Activated naive CD4-positive, alpha-beta T cell treated with Interleukin-2 at 50 U/mL for 16 hours (primary cell): ENCODE results near the gene SERPINA4.
"Not testable (repeated sequence)": the region's sequence is repeated elsewhere in the genome, so short reads cannot be mapped to it uniquely, and the experiment has no call there.

Source experiments
- DNase-seq: peaks from one replicate; pipeline ENCODE4 v3.0.0-alpha.2; 2020

Gene SERPINA4

GRCh38 chr14:94593749-94594431, 32.6 kb downstream of the SERPINA4 start:
- no peak for DNase-seq

- no peak for DNase-seq
These were observed 33.2 kb downstream of the SERPINA4 start for GRCh38 chr14:94594441-94594840.

GRCh38 chr14:94595912-94596311, 34.7 kb downstream of the SERPINA4 start:
- no peak for DNase-seq

- no peak for DNase-seq
These were observed 35.1 kb downstream of the SERPINA4 start for GRCh38 chr14:94596361-94596760.

- DNase-seq, result no peak
These were observed 36.5 kb downstream of the SERPINA4 start for GRCh38 chr14:94597788-94598187.

GRCh38 chr14:94598506-94598815, 37.2 kb downstream of the SERPINA4 start:
- no peak for DNase-seq

GRCh38 chr14:94598816-94599655, 37.8 kb downstream of the SERPINA4 start:
- DNase-seq, result no peak

- no peak for DNase-seq
These were observed 38.4 kb downstream of the SERPINA4 start for GRCh38 chr14:94599656-94600004.

GRCh38 chr14:94600148-94600545, 38.9 kb downstream of the SERPINA4 start:
- DNase-seq, result no peak

- no peak for DNase-seq
These were observed 40.7 kb downstream of the SERPINA4 start for GRCh38 chr14:94601884-94602391.

GRCh38 chr14:94602722-94603121, 41.5 kb downstream of the SERPINA4 start:
- DNase-seq, result no peak

GRCh38 chr14:94605361-94605760, 44.1 kb downstream of the SERPINA4 start:
- no peak for DNase-seq

- DNase-seq, result not testable (repeated sequence)
These were observed 47.7 kb downstream of the SERPINA4 start for GRCh38 chr14:94608966-94609365.

- DNase-seq, result no peak
These were observed 49.9 kb downstream of the SERPINA4 start for GRCh38 chr14:94611179-94611578.

- DNase-seq, result no peak
These were observed 50.9 kb downstream of the SERPINA4 start, which contains the start of gene SERPINA3 for GRCh38 chr14:94612174-94612573. Gene SERPINA3 (plus strand): TSS chr14:94612391. CDS start chr14:94614442, 2,051 bp downstream.

- no peak for DNase-seq
These were observed 51.6 kb downstream of the SERPINA4 start for GRCh38 chr14:94612580-94613554.

GRCh38 chr14:94613720-94614644, 52.7 kb downstream of the SERPINA4 start:
- DNase-seq, result no peak

- no peak for DNase-seq
These were observed 53.6 kb downstream of the SERPINA4 start for GRCh38 chr14:94614802-94615201.

GRCh38 chr14:94615254-94615653, 54.0 kb downstream of the SERPINA4 start:
- DNase-seq, result no peak

- no peak for DNase-seq
These were observed 54.8 kb downstream of the SERPINA4 start for GRCh38 chr14:94615823-94616570.

GRCh38 chr14:94617366-94617941, 56.2 kb downstream of the SERPINA4 start:
- no peak for DNase-seq
